ENCODE results near the gene CRELD2.

CRELD2 gene

GRCh38 chr22:49880281-49880680, 38.2 kb upstream of the CRELD2 start:
- H3K4me3 ChIP-seq (ENCODE audit: low read length in 2 of 2): no peak overlapping the region
- peaks cover 0 to 7% of the 10 kb centered on the region in 2 donors for H3K36me3 ChIP-seq (ENCODE audit: control insufficient read depth in 2 of 2, insufficient read depth in 2 of 2, low read length in 2 of 2)
- peaks cover 0 to 4% of the 10 kb centered on the region in 2 donors for H3K9me3 ChIP-seq (ENCODE audit: control insufficient read depth in 2 of 2, low read length in 2 of 2)
- H3K27me3 ChIP-seq (ENCODE audit: control insufficient read depth in 1 of 2, insufficient read depth in 2 of 2, low read length in 2 of 2): no peaks in the 10 kb centered on the region
- no peaks in the 10 kb centered on the region for H3K4me1 ChIP-seq (ENCODE audit: control insufficient read depth, insufficient read depth, low read length)
- H3K27ac ChIP-seq (ENCODE audit: low read length): no peak overlapping the region
- no peak overlapping the region for H3K9ac ChIP-seq (ENCODE audit: low read length in 2 of 2)

DNA sequence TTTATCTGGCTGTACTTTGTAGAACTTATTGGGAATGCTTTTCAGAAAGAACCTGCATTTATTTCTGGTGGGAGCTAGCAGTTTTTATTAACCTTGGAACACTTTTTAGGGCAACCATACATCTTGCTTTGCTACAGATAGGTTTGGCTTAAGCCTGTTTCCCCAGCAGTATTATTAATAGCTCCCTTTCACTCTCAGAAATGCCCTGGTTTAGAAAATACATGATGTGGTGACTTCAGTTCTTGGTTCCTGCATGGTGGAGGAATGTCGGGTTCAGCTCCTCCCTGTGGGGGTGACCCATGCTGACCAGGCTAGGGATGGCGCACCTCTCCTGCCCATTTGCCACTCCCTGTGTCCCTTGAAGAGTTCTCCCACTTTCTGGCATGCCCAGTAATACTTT, 36.6 kb upstream of the CRELD2 start:
- peaks cover 10 to 15% of the 10 kb centered on the region in 2 donors for H3K36me3 ChIP-seq (ENCODE audit: control insufficient read depth in 2 of 2, insufficient read depth in 2 of 2, low read length in 2 of 2)
- H3K27me3 ChIP-seq (ENCODE audit: control insufficient read depth in 1 of 2, insufficient read depth in 2 of 2, low read length in 2 of 2): no peaks in the 10 kb centered on the region
- H3K4me1 ChIP-seq (ENCODE audit: control insufficient read depth, insufficient read depth, low read length): no peaks in the 10 kb centered on the region
- H3K4me3 ChIP-seq (ENCODE audit: low read length in 2 of 2): no peak overlapping the region
- H3K27ac ChIP-seq (ENCODE audit: low read length): no peak overlapping the region
- no peak overlapping the region for H3K9ac ChIP-seq (ENCODE audit: low read length in 2 of 2)
- H3K9me3 ChIP-seq (ENCODE audit: control insufficient read depth in 2 of 2, low read length in 2 of 2): peaks cover 0 to 4% of the 10 kb centered on the region in 2 donors

DNA sequence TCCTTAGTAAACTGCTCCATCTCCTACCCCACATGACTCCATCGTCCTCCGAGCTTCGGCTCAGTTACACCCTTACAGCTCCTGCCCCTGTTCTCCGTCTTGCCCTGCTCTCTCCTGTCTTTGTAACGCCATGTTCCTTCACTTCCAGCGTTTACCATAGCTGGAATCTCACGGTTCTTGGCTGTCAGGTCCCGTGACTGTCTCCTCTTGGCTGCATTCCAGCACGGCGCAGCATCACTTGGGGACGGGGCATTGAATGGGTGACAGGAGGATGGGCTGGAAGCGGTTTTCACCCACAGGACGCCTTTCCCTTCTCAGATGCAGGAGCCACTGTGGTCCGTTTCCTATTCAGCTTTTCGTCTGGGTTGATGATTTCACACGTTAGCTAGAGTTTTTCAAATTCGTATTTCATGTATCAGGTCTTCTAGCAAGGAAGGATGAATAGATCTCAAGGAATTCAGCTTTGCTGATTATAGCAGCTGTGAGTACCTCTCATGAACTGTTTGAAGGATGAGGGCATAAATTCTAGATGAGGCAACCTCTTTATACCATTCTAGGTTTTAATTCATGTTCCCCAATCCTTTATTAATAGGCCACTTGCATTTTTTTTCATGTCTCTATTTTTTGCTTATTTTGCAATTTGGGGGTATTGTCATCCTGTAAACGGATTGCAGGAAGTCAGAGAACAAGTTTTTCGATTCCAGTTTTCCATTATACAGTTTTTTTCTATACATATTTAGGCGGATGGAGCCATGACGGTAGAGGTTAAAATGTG, 35.7 kb upstream of the CRELD2 start:
- no peaks in the 10 kb centered on the region for H3K27me3 ChIP-seq (ENCODE audit: control insufficient read depth in 1 of 2, insufficient read depth in 2 of 2, low read length in 2 of 2)
- peaks cover 10 to 18% of the 10 kb centered on the region in 2 donors for H3K36me3 ChIP-seq (ENCODE audit: control insufficient read depth in 2 of 2, insufficient read depth in 2 of 2, low read length in 2 of 2)
- H3K4me3 ChIP-seq (ENCODE audit: low read length in 2 of 2): no peak overlapping the region
- no peak overlapping the region for H3K9ac ChIP-seq (ENCODE audit: low read length in 2 of 2)
- H3K27ac ChIP-seq (ENCODE audit: low read length): no peak overlapping the region
- no peaks in the 10 kb centered on the region for H3K4me1 ChIP-seq (ENCODE audit: control insufficient read depth, insufficient read depth, low read length)
- H3K9me3 ChIP-seq (ENCODE audit: control insufficient read depth in 2 of 2, low read length in 2 of 2): peaks cover 0 to 4% of the 10 kb centered on the region in 2 donors

- peaks cover 10 to 19% of the 10 kb centered on the region in 2 donors for H3K36me3 ChIP-seq (ENCODE audit: control insufficient read depth in 2 of 2, insufficient read depth in 2 of 2, low read length in 2 of 2)
- H3K4me1 ChIP-seq (ENCODE audit: control insufficient read depth, insufficient read depth, low read length): no peaks in the 10 kb centered on the region
- peaks cover 0 to 4% of the 10 kb centered on the region in 2 donors for H3K9me3 ChIP-seq (ENCODE audit: control insufficient read depth in 2 of 2, low read length in 2 of 2)
- H3K9ac ChIP-seq (ENCODE audit: low read length in 2 of 2): no peak overlapping the region
- no peak overlapping the region for H3K4me3 ChIP-seq (ENCODE audit: low read length in 2 of 2)
- H3K27me3 ChIP-seq (ENCODE audit: control insufficient read depth in 1 of 2, insufficient read depth in 2 of 2, low read length in 2 of 2): no peaks in the 10 kb centered on the region
- no peak overlapping the region for H3K27ac ChIP-seq (ENCODE audit: low read length)
These were observed 35.2 kb upstream of the CRELD2 start for GRCh38 chr22:49883294-49883640.

DNA sequence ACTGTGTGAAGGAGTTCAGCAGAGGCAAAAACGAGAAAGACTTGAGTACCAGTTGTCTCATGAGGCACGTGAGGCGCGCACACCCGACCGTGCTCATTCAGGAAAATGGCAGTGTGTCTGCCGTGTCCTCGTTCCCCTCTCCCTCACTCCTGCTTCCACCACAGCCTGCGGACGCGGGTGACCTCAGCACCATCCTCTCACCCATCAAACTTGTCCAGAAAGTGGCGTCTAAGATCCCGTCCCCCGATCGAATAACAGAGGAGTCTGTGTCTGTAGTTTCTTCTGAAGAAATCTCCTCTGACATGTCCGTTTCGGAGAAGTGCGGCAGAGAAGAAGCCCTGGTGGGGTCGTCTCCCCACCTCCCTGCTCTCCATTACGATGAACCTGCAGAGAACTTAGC, 34.4 kb upstream of the CRELD2 start:
- Histone ChIP-seq H3K4me3 (ENCODE audit: low read length in 2 of 2) (no peak overlapping the region), H3K27ac (ENCODE audit: low read length) (no peak overlapping the region), H3K27me3 (ENCODE audit: control insufficient read depth in 1 of 2, insufficient read depth in 2 of 2, low read length in 2 of 2) (no peaks in the 10 kb centered on the region), H3K4me1 (ENCODE audit: control insufficient read depth, insufficient read depth, low read length) (no peaks in the 10 kb centered on the region), H3K9ac (ENCODE audit: low read length in 2 of 2) (no peak overlapping the region), H3K9me3 (ENCODE audit: control insufficient read depth in 2 of 2, low read length in 2 of 2) (peaks cover 0 to 4% of the 10 kb centered on the region in 2 donors), H3K36me3 (ENCODE audit: control insufficient read depth in 2 of 2, insufficient read depth in 2 of 2, low read length in 2 of 2) (peaks cover 10 to 21% of the 10 kb centered on the region in 2 donors)

DNA sequence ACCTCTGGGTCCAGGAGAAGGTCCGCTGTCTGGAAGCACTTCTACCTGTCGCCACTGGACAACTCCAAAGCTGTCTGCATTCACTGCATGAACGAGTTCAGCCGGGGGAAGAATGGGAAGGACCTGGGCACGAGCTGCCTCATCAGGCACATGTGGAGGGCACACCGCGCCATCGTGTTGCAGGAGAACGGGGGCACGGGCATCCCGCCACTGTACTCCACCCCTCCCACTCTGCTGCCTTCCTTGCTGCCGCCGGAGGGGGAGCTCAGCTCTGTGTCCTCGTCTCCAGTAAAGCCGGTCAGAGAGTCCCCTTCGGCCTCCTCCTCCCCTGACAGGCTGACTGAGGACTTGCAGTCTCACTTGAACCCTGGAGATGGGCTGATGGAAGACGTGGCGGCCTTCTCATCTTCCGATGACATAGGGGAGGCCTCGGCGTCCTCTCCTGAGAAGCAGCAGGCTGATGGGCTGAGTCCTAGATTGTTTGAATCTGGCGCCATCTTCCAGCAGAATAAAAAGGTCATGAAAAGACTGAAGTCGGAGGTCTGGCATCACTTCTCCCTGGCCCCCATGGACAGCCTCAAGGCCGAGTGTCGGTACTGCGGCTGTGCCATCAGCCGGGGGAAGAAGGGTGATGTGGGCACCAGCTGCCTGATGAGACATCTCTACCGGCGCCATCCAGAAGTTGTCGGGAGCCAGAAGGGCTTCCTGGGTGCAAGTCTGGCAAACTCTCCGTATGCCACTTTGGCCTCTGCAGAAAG, 33.8 kb upstream of the CRELD2 start:
- peaks cover 10 to 21% of the 10 kb centered on the region in 2 donors for H3K36me3 ChIP-seq (ENCODE audit: control insufficient read depth in 2 of 2, insufficient read depth in 2 of 2, low read length in 2 of 2)
- no peaks in the 10 kb centered on the region for H3K27me3 ChIP-seq (ENCODE audit: control insufficient read depth in 1 of 2, insufficient read depth in 2 of 2, low read length in 2 of 2)
- H3K4me1 ChIP-seq (ENCODE audit: control insufficient read depth, insufficient read depth, low read length): no peaks in the 10 kb centered on the region
- H3K9me3 ChIP-seq (ENCODE audit: control insufficient read depth in 2 of 2, low read length in 2 of 2): peaks cover 0 to 4% of the 10 kb centered on the region in 2 donors
- no peak overlapping the region for H3K4me3 ChIP-seq (ENCODE audit: low read length in 2 of 2)
- no peak overlapping the region for H3K27ac ChIP-seq (ENCODE audit: low read length)
- H3K9ac ChIP-seq (ENCODE audit: low read length in 2 of 2): no peak overlapping the region

- Histone ChIP-seq H3K9me3 (ENCODE audit: control insufficient read depth in 2 of 2, low read length in 2 of 2) (peaks cover 0 to 2% of the 10 kb centered on the region in 2 donors), H3K4me3 (ENCODE audit: low read length in 2 of 2) (no peak overlapping the region), H3K27me3 (ENCODE audit: control insufficient read depth in 1 of 2, insufficient read depth in 2 of 2, low read length in 2 of 2) (no peaks in the 10 kb centered on the region), H3K27ac (ENCODE audit: low read length) (no peak overlapping the region), H3K36me3 (ENCODE audit: control insufficient read depth in 2 of 2, insufficient read depth in 2 of 2, low read length in 2 of 2) (peaks cover 10 to 21% of the 10 kb centered on the region in 2 donors), H3K9ac (ENCODE audit: low read length in 2 of 2) (no peak overlapping the region), H3K4me1 (ENCODE audit: control insufficient read depth, insufficient read depth, low read length) (no peaks in the 10 kb centered on the region)
These were observed 33.2 kb upstream of the CRELD2 start for GRCh38 chr22:49885281-49885680.

DNA sequence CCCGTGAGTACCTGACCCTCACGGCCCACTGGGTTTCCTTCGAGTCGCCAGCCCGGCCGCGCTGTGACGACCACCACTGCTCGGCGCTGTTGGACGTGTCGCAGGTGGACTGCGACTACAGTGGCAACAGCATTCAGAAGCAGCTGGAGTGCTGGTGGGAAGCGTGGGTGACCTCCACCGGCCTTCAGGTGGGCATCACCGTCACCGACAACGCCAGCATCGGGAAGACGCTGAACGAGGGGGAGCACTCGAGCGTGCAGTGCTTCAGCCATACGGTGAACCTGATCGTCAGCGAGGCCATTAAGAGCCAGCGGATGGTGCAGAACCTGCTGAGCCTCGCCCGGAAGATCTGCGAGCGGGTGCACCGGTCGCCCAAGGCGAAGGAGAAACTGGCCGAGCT, 32.6 kb upstream of the CRELD2 start:
- Histone ChIP-seq H3K36me3 (ENCODE audit: control insufficient read depth in 2 of 2, insufficient read depth in 2 of 2, low read length in 2 of 2) (peaks cover 10 to 21% of the 10 kb centered on the region in 2 donors), H3K9me3 (ENCODE audit: control insufficient read depth in 2 of 2, low read length in 2 of 2) (no peaks in the 10 kb centered on the region), H3K27ac (ENCODE audit: low read length) (no peak overlapping the region), H3K4me3 (ENCODE audit: low read length in 2 of 2) (no peak overlapping the region), H3K9ac (ENCODE audit: low read length in 2 of 2) (no peak overlapping the region), H3K4me1 (ENCODE audit: control insufficient read depth, insufficient read depth, low read length) (no peaks in the 10 kb centered on the region), H3K27me3 (ENCODE audit: control insufficient read depth in 1 of 2, insufficient read depth in 2 of 2, low read length in 2 of 2) (no peaks in the 10 kb centered on the region)

DNA sequence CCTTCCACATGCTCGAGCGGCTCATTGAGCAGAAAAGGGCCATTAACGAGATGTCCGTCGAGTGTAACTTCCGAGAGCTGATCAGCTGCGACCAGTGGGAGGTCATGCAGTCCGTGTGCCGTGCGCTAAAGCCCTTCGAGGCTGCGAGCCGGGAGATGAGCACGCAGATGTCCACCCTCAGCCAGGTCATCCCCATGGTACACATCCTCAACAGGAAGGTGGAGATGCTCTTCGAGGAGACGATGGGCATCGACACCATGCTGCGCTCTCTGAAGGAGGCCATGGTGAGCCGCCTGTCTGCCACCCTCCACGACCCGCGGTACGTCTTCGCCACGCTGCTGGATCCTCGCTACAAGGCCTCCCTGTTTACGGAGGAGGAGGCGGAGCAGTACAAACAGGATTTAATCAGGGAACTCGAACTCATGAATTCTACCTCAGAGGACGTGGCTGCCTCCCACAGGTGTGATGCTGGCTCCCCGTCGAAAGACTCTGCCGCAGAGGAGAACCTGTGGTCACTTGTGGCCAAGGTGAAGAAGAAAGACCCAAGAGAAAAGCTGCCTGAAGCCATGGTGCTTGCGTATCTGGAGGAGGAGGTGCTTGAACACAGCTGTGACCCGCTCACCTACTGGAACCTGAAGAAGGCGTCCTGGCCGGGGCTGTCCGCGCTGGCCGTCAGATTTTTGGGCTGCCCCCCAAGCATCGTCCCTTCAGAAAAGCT, 31.9 kb upstream of the CRELD2 start:
- Histone ChIP-seq H3K9ac (ENCODE audit: low read length in 2 of 2) (no peak overlapping the region), H3K4me3 (ENCODE audit: low read length in 2 of 2) (no peak overlapping the region), H3K4me1 (ENCODE audit: control insufficient read depth, insufficient read depth, low read length) (no peaks in the 10 kb centered on the region), H3K27ac (ENCODE audit: low read length) (no peak overlapping the region), H3K9me3 (ENCODE audit: control insufficient read depth in 2 of 2, low read length in 2 of 2) (no peaks in the 10 kb centered on the region), H3K36me3 (ENCODE audit: control insufficient read depth in 2 of 2, insufficient read depth in 2 of 2, low read length in 2 of 2) (peaks cover 10 to 24% of the 10 kb centered on the region in 2 donors), H3K27me3 (ENCODE audit: control insufficient read depth in 1 of 2, insufficient read depth in 2 of 2, low read length in 2 of 2) (no peaks in the 10 kb centered on the region)

GRCh38 chr22:49887064-49887451, 31.4 kb upstream of the CRELD2 start:
- Histone ChIP-seq H3K27me3 (ENCODE audit: control insufficient read depth in 1 of 2, insufficient read depth in 2 of 2, low read length in 2 of 2) (no peaks in the 10 kb centered on the region), H3K27ac (ENCODE audit: low read length) (no peak overlapping the region), H3K9ac (ENCODE audit: low read length in 2 of 2) (no peak overlapping the region), H3K9me3 (ENCODE audit: control insufficient read depth in 2 of 2, low read length in 2 of 2) (no peaks in the 10 kb centered on the region), H3K4me3 (ENCODE audit: low read length in 2 of 2) (no peak overlapping the region), H3K4me1 (ENCODE audit: control insufficient read depth, insufficient read depth, low read length) (no peaks in the 10 kb centered on the region), H3K36me3 (ENCODE audit: control insufficient read depth in 2 of 2, insufficient read depth in 2 of 2, low read length in 2 of 2) (peaks cover 10 to 24% of the 10 kb centered on the region in 2 donors)

Data from stomach smooth muscle (tissue), 2 donors.